GM19438 (cell line): ENCODE data around the gene FGF11.

Source experiments
- ATAC-seq: cut with Tn5 transposase; IDR thresholded peaks from one replicate; pipeline ENCODE4 v1.9.1; 2021; ENCODE audit warnings: low read depth; ENCODE audit not compliant: unreplicated experiment

FGF11 gene

GRCh38 chr17:7407485-7408251, 31.6 kb upstream of the FGF11 start, which contains the start of gene NLGN2:
Gene NLGN2, plus strand, starts transcription at chr17:7407845. Its CDS starts 411 bp downstream, at chr17:7408256.
- ATAC-seq = no peak

- no peak for ATAC-seq
Measured at GRCh38 chr17:7408252-7408727, 31.0 kb upstream of the FGF11 start.

GRCh38 chr17:7408863-7409262, 30.4 kb upstream of the FGF11 start:
- ATAC-seq = no peak

GRCh38 chr17:7409716-7410115, 29.6 kb upstream of the FGF11 start:
- no peak for ATAC-seq

GRCh38 chr17:7410634-7411426, 28.5 kb upstream of the FGF11 start:
- ATAC-seq = no peak

- ATAC-seq = no peak
Measured at GRCh38 chr17:7411427-7411750, 27.9 kb upstream of the FGF11 start.

- ATAC-seq = no peak
Measured at GRCh38 chr17:7413346-7413985, 25.8 kb upstream of the FGF11 start.

DNA sequence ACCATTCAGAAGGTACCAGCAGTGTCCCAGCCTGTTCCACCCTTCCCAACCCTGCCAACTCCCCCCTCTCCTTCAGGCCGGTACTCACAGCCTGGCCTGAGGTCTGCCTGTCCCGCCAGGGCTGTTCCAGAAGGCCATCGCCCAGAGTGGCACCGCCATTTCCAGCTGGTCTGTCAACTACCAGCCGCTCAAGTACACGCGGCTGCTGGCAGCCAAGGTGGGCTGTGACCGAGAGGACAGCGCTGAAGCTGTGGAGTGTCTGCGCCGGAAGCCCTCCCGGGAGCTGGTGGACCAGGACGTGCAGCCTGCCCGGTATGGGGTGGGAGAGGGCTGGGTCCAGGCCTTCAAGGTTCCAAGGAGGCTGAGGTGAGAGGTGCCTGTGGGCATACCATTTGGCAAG, 24.5 kb upstream of the FGF11 start:
- no peak for ATAC-seq

- ATAC-seq = no peak
Measured at GRCh38 chr17:7415784-7416183, 23.5 kb upstream of the FGF11 start.

DNA sequence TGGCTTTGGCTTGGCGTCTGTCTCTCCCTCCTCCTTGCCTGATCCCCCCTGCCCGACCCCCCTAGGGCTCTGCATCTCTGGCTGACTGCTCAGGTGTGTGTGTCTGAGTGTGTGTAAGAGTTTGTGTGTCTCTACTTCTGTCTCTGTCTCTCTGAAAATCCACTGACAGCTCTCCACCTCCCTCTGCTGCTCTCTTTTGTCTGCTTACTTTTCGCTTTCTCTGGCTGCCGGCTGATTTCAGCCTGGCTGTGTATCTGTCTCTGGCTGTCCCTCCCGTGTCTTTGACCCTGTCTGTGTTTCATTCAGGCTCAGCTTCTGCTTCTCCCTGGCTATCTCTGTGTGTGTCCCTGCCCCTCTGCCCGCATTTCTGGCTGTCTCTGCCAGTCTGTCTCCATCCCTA, 23.0 kb upstream of the FGF11 start:
- ATAC-seq = no peak

- no peak for ATAC-seq
Measured at GRCh38 chr17:7417056-7417655, 22.2 kb upstream of the FGF11 start.

DNA sequence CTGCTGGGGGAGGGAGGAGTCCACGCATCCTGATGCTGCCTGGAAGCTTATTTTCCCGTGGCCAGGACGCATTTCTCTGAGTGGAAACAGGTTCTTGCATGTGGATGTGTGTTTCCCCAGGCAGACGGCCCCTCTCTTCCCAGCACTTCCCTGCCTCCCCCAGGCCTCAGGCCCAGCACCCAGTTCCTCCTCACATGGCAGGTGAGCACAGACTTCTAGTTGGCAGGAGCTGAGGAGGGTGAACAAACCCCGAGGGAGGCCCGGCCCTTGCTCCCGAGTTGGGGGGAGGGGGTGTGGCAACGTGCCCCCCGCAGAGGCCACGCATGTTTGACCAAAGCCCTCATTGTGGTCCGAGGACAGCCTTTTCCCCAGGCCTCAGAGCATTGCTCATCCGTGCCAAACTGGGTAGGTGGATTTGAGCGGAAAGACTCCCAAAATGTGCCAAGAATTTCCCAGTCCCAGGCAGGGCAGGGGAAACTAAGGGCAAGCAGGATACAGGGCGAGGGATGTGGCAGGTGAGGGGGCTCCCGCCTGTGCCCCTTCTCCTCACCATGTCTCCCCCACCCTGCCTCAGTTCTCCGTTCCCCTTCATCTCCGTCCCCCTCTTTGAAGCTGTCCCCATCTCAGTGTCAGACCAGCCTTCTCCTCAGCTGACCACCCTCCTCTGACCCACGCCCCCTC, 20.7 kb upstream of the FGF11 start:
- no peak for ATAC-seq

DNA sequence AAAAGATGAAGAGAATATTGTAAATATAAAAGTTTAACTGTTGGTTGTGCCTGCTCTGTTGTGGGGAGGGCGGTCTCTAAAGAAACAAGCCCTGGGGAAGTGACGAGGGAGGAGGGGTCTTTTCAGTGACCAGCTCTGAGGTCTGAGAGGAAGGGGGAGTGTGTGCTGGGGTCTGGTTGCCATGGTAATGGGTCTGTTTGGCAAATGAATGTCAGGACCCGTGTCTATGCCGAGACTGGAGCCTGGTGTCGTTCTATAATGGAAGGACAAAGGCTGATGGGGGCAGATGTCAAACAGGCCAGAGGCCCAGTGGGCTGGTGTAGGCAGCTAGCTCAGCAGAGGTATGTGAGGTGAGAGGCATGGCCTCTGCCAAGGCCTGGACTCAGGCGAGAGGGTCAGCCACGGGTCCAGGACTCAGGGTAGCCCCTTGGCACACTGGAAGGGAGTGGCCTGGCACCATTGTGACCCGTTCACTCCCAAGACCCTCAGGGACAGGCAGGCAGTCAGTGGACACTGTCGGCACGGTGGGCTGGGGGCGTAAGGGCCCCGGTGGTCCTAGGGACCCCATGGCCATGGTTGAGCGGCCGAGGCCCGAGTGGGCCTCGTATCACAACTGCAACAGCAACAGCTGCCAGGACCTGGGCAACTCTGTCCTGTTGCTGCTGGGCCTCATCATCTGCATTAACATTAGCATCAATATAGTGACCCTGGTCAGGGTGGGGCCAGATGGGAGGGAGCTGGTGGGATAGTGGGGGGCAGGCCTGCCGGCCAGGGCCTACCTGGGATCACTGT, 19.3 kb upstream of the FGF11 start, which contains the start of gene SPEM1:
Gene SPEM1, plus strand, starts transcription at position 506 of the 792 bp plus-strand sequence. Its CDS starts 61 bp downstream, at position 567.
- ATAC-seq = no peak

DNA sequence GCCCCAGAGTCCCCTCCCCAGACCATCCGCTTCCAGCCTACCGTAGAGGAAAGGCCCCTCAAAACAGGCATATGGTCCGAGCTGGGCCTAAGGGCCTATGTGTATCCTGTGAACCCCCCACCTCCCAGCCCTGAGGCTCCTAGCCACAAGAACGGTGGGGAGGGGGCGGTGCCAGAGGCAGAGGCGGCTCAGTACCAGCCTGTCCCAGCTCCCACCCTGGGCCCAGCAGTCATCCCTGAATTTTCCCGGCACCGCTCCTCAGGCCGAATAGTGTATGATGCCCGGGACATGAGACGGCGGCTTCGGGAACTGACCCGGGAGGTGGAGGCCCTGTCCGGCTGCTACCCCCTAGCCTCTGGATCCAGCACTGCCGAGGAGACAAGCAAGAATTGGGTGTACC, 18.1 kb upstream of the FGF11 start:
- no peak for ATAC-seq

- no peak for ATAC-seq
Measured at GRCh38 chr17:7423679-7424078, 15.6 kb upstream of the FGF11 start.

GRCh38 chr17:7425316-7425715, 14.0 kb upstream of the FGF11 start, which contains the start of gene SPEM2:
Gene SPEM2, plus strand, starts transcription at chr17:7425616. Its CDS starts 73 bp downstream, at chr17:7425689.
- ATAC-seq = no peak

- no peak for ATAC-seq
Measured at GRCh38 chr17:7425756-7426155, 13.6 kb upstream of the FGF11 start.

GRCh38 chr17:7426203-7426863, 13.0 kb upstream of the FGF11 start:
- no peak for ATAC-seq
